Neutrophil (primary cell): ENCODE measurements around the gene BBS12.

ENCODE experiments used
- H3K27ac ChIP-seq: fragments of 200-600 bp; sonication (generic); 2 replicates; pipeline ENCODE4 v1.5.1; 2016; ENCODE audit warnings: mild to moderate bottlenecking, moderate library complexity
- H3K27me3 ChIP-seq: fragments of 200-600 bp; sonication (generic); 2 replicates; pipeline ENCODE4 v1.6.0; 2016; ENCODE audit warnings: mild to moderate bottlenecking
- H3K36me3 ChIP-seq: fragments of 200-600 bp; sonication (generic); 2 replicates; pipeline ENCODE4 v1.5.1; 2017
- H3K4me1 ChIP-seq, 2 experiments: fragments of 200-600 bp in 1 of 2; sonication (generic) in 1 of 2; 1 replicate in 1 of 2; 2 replicates in 1 of 2; pipeline versions ENCODE4 v1.5.1 to v1.6.1; 2013 to 2016; ENCODE audit warnings: low read depth in 1 of 2, low read length in 1 of 2, mild to moderate bottlenecking in 1 of 2, moderate library complexity in 1 of 2; ENCODE audit not compliant: control insufficient read depth in 1 of 2, insufficient read depth in 1 of 2
- H3K4me3 ChIP-seq, 2 experiments: fragments of 200-600 bp in 1 of 2; sonication (generic) in 1 of 2; 1 replicate in 1 of 2; 2 replicates in 1 of 2; pipeline ENCODE4 v1.5.1; 2013 to 2016; ENCODE audit warnings: low read depth in 1 of 2, low read length in 1 of 2, mild to moderate bottlenecking in 1 of 2, moderate library complexity in 1 of 2
- H3K9me3 ChIP-seq: fragments of 200-600 bp; sonication (generic); 2 replicates; pipeline ENCODE4 v1.5.1; 2016
- CTCF ChIP-seq: fragments of 200-600 bp; sonication (generic); IDR thresholded peaks from 2 replicates; pipeline ENCODE4 v1.5.1; 2016; ENCODE audit warnings: antibody characterized with exemption

Gene BBS12

DNA sequence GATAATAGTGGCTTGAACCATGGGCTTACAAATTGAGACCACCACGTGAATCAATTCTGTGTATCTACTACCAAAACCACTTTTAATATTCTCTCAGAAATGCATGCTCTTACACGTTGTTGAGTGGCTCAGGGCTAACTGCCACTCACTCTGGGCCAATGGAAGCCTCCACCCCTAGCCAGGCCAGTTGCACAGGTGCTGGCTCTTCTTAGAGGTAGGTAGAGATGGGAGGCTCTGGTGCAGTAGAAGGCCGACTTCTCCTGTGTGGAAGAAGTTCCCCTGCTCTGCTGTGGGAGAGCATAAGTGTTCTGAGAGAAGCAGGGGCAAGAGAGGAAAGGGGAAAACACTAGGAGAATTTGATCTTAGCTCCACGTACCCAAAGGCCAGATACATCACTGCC lies 25.0 kb upstream of the BBS12 start:
- Histone ChIP-seq H3K4me1 (no peaks in the 10 kb centered on the region), H3K36me3 (no peaks in the 10 kb centered on the region), H3K4me3 (no peak overlapping the region), H3K27ac (no peak overlapping the region), H3K9me3 (no peaks in the 10 kb centered on the region), H3K27me3 (peaks cover 11% of the 10 kb centered on the region)
- no peak for TF ChIP-seq CTCF

DNA sequence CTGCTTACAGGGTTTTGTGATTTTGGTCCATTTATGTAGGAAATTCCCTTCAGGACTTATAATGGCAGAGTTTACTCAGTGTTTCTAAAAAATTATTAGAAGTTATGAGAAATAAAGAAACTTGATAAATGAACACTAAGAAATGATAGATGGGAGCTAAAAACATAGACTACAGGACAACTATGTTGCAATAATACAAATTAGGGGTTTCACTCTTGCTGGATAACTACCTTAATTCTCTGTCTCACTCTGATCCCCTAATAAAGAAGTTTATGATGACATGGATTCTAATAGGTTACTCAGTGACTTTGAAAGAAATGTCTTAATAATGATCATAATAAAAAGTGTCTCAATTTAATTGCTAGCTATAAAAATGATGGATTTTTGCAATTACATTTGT lies 23.3 kb upstream of the BBS12 start:
- H3K4me1 ChIP-seq: no peaks in the 10 kb centered on the region
- H3K36me3 ChIP-seq: no peaks in the 10 kb centered on the region
- H3K9me3 ChIP-seq: no peaks in the 10 kb centered on the region
- peaks cover 14% of the 10 kb centered on the region for H3K27me3 ChIP-seq
- H3K4me3 ChIP-seq: no peak overlapping the region
- TF ChIP-seq CTCF: no peak
- no peak overlapping the region for H3K27ac ChIP-seq

DNA sequence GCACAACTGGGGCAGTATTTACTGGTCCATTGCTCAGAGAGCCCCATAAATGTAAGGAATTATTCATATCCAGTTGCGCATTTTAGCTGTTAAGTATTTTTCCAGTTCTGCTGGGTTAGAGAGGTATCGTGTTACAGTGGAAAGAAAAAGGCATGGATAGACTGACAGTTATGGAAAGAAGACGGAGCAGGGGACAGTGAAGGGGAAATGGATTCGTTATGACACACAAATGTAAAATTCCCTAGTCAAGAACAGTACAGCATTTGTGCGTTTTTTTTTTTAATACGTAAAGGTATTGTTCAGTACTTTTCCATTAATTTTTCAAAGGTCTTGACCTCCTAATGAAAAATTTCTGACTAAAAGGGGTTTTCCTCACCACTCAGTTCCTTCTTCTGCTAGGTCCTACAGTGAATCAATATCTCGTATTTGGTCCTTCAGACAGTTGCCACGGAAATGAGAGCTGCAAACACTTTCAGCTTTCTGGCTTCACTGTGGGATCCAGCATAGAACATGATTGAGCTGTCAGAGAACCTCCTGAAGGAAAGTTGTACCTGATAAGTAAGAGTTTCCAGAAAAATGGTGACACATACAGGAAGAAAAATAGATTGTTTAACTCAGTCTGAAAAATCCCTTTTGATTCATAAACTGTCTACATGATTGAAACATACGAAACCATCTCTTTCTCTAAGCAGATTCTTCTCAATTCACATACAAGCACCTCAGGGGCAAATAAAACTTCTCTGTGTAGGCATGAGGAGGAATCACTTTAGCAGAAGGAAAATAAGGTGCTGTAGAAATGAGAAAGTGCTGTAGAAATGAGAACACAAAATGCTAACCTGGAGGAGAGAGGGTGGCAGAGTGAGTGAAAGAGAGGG lies 21.8 kb upstream of the BBS12 start:
- Histone ChIP-seq H3K36me3 (no peaks in the 10 kb centered on the region), H3K9me3 (no peaks in the 10 kb centered on the region), H3K4me1 (no peaks in the 10 kb centered on the region), H3K27ac (no peak overlapping the region), H3K4me3 (no peak overlapping the region), H3K27me3 (peaks cover 16% of the 10 kb centered on the region)
- no peak for TF ChIP-seq CTCF

- H3K4me1 ChIP-seq: no peaks in the 10 kb centered on the region
- TF ChIP-seq CTCF: no peak
- no peaks in the 10 kb centered on the region for H3K36me3 ChIP-seq
- peaks cover 19% of the 10 kb centered on the region for H3K27me3 ChIP-seq
- no peak overlapping the region for H3K27ac ChIP-seq
- no peaks in the 10 kb centered on the region for H3K9me3 ChIP-seq
- H3K4me3 ChIP-seq: no peak overlapping the region
Measured at GRCh38 chr4:122711919-122712318, 20.6 kb upstream of the BBS12 start.

DNA sequence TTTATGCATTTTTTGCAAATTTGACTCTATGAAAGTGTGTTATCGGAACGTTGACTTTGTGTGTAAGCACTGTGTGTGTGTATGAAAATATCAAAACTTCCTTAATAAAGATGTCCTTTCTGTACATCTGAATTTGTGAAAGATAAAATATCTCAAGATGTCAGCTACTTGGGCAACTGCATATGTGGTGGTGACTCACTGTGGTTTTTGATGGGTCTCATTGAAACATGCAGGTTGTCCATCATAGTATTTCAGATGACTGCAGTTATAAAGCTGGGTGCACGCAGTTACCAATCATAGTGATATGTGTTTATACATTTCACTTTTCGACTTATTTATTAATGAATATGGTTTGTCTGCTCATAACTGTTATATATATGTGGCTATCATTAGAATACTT lies 19.7 kb upstream of the BBS12 start:
- H3K36me3 ChIP-seq: no peaks in the 10 kb centered on the region
- no peaks in the 10 kb centered on the region for H3K9me3 ChIP-seq
- no peak overlapping the region for H3K27ac ChIP-seq
- no peaks in the 10 kb centered on the region for H3K4me1 ChIP-seq
- no peak for TF ChIP-seq CTCF
- H3K27me3 ChIP-seq: peaks cover 19% of the 10 kb centered on the region
- no peak overlapping the region for H3K4me3 ChIP-seq
